Epithelial cell of proximal tubule (primary cell): ENCODE measurements around the gene ARPC4. TPM values are rescaled to one million over a fixed set of nuclear protein-coding genes. Genes with fewer than 3 reads are reported as not detected.

Experiments used
- DNase-seq: peaks from one replicate; pipeline ENCODE4 v3.0.0-alpha.2; 2011; ENCODE audit warnings: low read depth
- H3K4me3 ChIP-seq: 2 replicates; pipeline ENCODE4 v1.5.1; 2011; ENCODE audit warnings: low read depth, mild to moderate bottlenecking, low read length
- total RNA-seq: library from RNA; depleted of rRNA; stranded (reverse); fragments of >200 nt; gene quantifications from 2 replicates; pipeline ENCODE4 v1.2.3, GENCODE V29; 2015
- TF ChIP-seq, protein P1 (sequence below): conservative IDR thresholded peaks from 2 replicates; pipeline ENCODE4 v1.5.1; 2012; ENCODE audit warnings: low read depth, mild to moderate bottlenecking, low read length

The ARPC4 gene
- total RNA-seq, 1 donor from 2014 or later, result 153 TPM

GRCh38 chr3:9800529-9800928 is 7.6 kb downstream of the ARPC4 start:
- DNase-seq, result no peak
- no peak overlapping the region for H3K4me3 ChIP-seq
- TF ChIP-seq, protein P1, sequence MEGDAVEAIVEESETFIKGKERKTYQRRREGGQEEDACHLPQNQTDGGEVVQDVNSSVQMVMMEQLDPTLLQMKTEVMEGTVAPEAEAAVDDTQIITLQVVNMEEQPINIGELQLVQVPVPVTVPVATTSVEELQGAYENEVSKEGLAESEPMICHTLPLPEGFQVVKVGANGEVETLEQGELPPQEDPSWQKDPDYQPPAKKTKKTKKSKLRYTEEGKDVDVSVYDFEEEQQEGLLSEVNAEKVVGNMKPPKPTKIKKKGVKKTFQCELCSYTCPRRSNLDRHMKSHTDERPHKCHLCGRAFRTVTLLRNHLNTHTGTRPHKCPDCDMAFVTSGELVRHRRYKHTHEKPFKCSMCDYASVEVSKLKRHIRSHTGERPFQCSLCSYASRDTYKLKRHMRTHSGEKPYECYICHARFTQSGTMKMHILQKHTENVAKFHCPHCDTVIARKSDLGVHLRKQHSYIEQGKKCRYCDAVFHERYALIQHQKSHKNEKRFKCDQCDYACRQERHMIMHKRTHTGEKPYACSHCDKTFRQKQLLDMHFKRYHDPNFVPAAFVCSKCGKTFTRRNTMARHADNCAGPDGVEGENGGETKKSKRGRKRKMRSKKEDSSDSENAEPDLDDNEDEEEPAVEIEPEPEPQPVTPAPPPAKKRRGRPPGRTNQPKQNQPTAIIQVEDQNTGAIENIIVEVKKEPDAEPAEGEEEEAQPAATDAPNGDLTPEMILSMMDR, result peak; percentile 44

- H3K4me3 ChIP-seq, result no peak overlapping the region
- TF ChIP-seq, protein P1, result no peak
- DNase-seq, result no peak
Measured at GRCh38 chr3:9803494-9803893, 10.6 kb downstream of the ARPC4 start.

- H3K4me3 ChIP-seq, result no peak overlapping the region
- no peak for DNase-seq
- TF ChIP-seq, protein P1, result no peak
Measured at GRCh38 chr3:9804996-9805395, 12.1 kb downstream of the ARPC4 start.

DNA sequence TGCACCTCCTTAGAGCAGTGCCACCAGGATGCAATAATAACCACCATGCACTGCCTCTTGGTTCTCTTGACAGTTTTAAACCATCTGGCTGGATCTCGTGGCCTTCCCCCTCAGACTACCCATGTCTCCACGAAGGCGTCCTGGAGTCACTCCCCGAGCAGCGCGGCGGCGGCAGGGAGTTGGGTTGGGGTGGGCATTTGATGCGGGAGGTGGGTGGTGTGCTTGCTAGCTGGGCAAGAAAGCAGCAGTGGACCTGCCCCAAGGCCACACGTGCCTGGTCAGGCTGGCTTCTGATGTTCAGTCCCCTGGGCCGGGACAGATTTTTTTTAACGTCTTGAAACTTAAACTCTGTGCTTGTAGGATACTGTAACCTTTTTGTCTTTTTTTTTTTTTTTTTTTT is 13.3 kb downstream of the ARPC4 start:
- no peak for DNase-seq
- H3K4me3 ChIP-seq, result no peak overlapping the region
- TF ChIP-seq, protein P1, result no peak

GRCh38 chr3:9806688-9807589 is 14.1 kb downstream of the ARPC4 start:
- TF ChIP-seq, protein P1, result no peak
- DNase-seq, result no peak

DNA sequence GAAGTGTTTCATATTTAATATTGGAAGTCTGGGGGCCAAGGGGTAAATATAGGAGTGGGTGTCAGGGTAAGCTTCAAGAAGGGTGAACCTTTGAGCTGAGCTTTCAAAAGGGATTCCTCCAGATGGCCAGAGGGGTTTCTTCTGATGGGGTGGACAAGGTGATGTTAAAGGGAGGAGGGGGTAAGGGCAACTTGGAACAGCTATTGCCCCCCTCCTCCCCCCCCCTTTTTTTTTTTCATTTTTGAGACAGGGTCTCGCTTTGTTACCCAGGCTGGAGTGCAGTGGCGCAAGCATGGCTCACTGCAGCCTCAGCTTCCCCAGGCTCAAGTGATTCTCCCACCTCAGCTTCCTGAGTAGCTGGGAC is 15.1 kb downstream of the ARPC4 start:
- TF ChIP-seq, protein P1, result no peak
- H3K4me3 ChIP-seq, result no peak overlapping the region
- no peak for DNase-seq

More at GRCh38 chr3:9806688-9807589, 14.1 kb downstream of the ARPC4 start:
- H3K4me3 ChIP-seq, result no peak overlapping the region
